Mucosa of descending colon (tissue), 3 donors: ENCODE results near the gene ABHD4. TPM values are rescaled to one million over a fixed set of nuclear protein-coding genes. Genes with fewer than 3 reads are reported as not detected.

Experiments
- ATAC-seq: fragments of 200-7000 bp; cut with Tn5 transposase; one replicate; pipeline ENCODE4 v1.9.1; 2020; ENCODE audit warnings: mild to moderate bottlenecking, moderate library complexity
- DNase-seq, 3 donors: peaks; one replicate each; pipeline ENCODE4 v3.0.0-alpha.2; 2020
- H3K36me3 ChIP-seq: fragments of 200-600 bp; one replicate; pipeline ENCODE4 v1.8.0; 2021; ENCODE audit warnings: low read depth, mild to moderate bottlenecking
- H3K4me1 ChIP-seq: fragments of 200-600 bp; one replicate; pipeline ENCODE4 v1.8.0; 2021; ENCODE audit warnings: low read depth, mild to moderate bottlenecking
- H3K4me3 ChIP-seq: fragments of 200-600 bp; one replicate; pipeline ENCODE4 v1.8.0; 2021; ENCODE audit warnings: mild to moderate bottlenecking
- H3K9me3 ChIP-seq: fragments of 200-600 bp; one replicate; pipeline ENCODE4 v1.8.0; 2021; ENCODE audit warnings: mild to moderate bottlenecking
- intact Hi-C, 2 donors: fragments of 100-400 bp; cut with DNase I in 1 of 2; cut with micrococcal nuclease in 1 of 2; formaldehyde crosslinking; loops; one replicate each; pipeline versions ENCODE4 v1.11.0 to v1.11.1; 2022; cut with DNase I, micrococcal nuclease
- total RNA-seq, 3 donors: library from RNA; stranded (reverse); fragmentation: NEBNext Ultra II Directional in 2 of 3; extraction: Animal tissue kit (Norgen Biotek cat#: 25700) in 2 of 3; gene quantifications; one replicate each; pipeline versions ENCODE4 v1.2.1 to v1.2.4, GENCODE V29; 2021 to 2023
- TF ChIP-seq, protein P1 (sequence below): fragments of 200-600 bp; IDR thresholded peaks from one replicate; pipeline ENCODE4 v1.8.0; 2022; ENCODE audit warnings: antibody characterized with exemption, mild to moderate bottlenecking
- donor health status: DM: no; HTN: no; CAD: no; lungs with moderate emphysema.
- donor health status: DM: no; HTN: no; CAD: no.
- donor health status: DM: no; HTN: yes; CAD: no.

ABHD4 gene
- total RNA-seq, 3 donors from 2014 or later: 19.3 to 28.4 (median 26.3) TPM

DNA sequence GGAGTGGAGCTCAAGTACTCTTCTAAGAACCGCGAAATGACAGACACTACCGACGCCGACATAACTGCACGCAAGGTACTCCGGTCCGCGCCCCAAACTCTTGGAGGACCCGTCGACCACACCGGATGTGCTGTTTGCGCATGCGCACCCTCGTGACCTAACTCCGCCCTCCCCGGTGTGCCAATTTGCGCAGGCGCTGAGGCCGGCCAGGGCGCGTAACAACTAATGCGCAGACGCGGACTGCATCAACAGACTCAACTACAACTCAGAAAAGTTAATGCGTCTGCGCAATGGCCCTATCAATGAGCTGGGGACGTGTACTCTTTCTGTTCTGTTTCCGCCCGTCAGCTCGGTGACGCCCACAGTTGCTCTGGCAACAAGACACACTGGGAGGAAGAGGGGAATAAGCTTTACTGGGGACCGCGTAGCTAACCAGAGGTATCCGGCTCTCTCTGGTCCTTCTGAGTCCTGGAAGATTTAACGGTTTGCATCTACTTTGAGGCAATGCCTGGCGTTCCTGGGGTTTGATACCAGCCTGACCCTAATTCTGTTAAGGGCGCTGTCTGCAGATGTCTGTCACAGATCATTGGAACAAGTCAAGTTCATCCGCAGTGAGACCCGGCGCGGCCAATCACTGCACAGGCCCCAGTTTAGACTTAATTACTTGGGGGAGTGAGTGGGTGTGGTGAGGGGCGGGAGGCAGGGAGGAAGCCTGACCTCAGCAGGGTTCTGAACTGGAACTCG lies 8.8 kb upstream of the ABHD4 start, which contains the start of gene DAD1:
DAD1 (minus strand) TSS at position 129 of the 744 bp plus-strand sequence; CDS start at position 62, 67 bp downstream.
- peak; percentile 97 for ATAC-seq
- intact Hi-C loops: no loop called here
- TF ChIP-seq, protein P1, sequence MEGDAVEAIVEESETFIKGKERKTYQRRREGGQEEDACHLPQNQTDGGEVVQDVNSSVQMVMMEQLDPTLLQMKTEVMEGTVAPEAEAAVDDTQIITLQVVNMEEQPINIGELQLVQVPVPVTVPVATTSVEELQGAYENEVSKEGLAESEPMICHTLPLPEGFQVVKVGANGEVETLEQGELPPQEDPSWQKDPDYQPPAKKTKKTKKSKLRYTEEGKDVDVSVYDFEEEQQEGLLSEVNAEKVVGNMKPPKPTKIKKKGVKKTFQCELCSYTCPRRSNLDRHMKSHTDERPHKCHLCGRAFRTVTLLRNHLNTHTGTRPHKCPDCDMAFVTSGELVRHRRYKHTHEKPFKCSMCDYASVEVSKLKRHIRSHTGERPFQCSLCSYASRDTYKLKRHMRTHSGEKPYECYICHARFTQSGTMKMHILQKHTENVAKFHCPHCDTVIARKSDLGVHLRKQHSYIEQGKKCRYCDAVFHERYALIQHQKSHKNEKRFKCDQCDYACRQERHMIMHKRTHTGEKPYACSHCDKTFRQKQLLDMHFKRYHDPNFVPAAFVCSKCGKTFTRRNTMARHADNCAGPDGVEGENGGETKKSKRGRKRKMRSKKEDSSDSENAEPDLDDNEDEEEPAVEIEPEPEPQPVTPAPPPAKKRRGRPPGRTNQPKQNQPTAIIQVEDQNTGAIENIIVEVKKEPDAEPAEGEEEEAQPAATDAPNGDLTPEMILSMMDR: peak; percentile 34
- Histone ChIP-seq H3K36me3 (no peaks in the 10 kb centered on the region), H3K4me3 (peak within 1 kb of the TSS; percentile 52), H3K9me3 (no peaks in the 10 kb centered on the region), H3K4me1 (peaks cover 23% of the 10 kb centered on the region)
- DNase-seq: peak; percentile 99 to 100 (median 99)

GRCh38 chr14:22593189-22593588 lies 4.9 kb upstream of the ABHD4 start:
- intact Hi-C loops: no loop called here

DNA sequence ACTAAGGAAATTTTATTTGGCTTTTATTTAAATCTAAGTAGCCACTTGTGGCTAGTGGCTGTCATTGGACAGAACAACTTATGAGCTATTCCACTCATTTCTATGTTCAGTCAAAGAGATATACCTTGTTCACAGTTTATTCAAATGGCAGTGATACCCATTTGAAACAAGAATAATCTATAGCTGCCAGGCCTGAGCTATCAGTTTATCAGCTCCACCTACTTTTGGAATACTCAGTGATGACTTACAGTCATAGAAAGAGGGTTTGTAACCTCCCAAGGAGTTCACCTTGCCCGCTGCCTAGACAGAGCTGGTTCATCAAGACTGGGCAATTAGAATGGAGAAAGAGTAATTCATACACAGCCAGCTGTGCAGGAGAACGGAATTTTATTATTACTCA lies 4.5 kb upstream of the ABHD4 start:
- no peak for DNase-seq
- H3K4me1 ChIP-seq: peaks cover 13% of the 10 kb centered on the region
- ATAC-seq: no peak
- intact Hi-C loops: no loop called here
- no peaks in the 10 kb centered on the region for H3K9me3 ChIP-seq
- no peaks in the 10 kb centered on the region for H3K36me3 ChIP-seq
- no peak overlapping the region for H3K4me3 ChIP-seq
- TF ChIP-seq, protein P1: no peak

More at GRCh38 chr14:22593189-22593588, 4.9 kb upstream of the ABHD4 start:
- ATAC-seq: no peak
- Histone ChIP-seq H3K4me3 (no peak overlapping the region), H3K36me3 (no peaks in the 10 kb centered on the region), H3K9me3 (no peaks in the 10 kb centered on the region), H3K4me1 (peaks cover 16% of the 10 kb centered on the region)
- no peak for DNase-seq
- TF ChIP-seq, protein P1: no peak

GRCh38 chr14:22594156-22594716 lies 3.9 kb upstream of the ABHD4 start:
- no peak for ATAC-seq
- intact Hi-C loops: no loop called here

GRCh38 chr14:22596354-22596879 lies 1.7 kb upstream of the ABHD4 start:
- Histone ChIP-seq H3K4me3 (no peak overlapping the region), H3K36me3 (no peaks in the 10 kb centered on the region), H3K9me3 (no peaks in the 10 kb centered on the region), H3K4me1 (peaks cover 20% of the 10 kb centered on the region)
- TF ChIP-seq, protein P1: no peak
- no peak for ATAC-seq
- intact Hi-C loops: no loop called here
- DNase-seq: no peak

More at GRCh38 chr14:22594156-22594716, 3.9 kb upstream of the ABHD4 start:
- peak in 1 of 3 donors; percentile 34 for DNase-seq
- Histone ChIP-seq H3K9me3 (no peaks in the 10 kb centered on the region), H3K36me3 (no peaks in the 10 kb centered on the region), H3K4me3 (no peak overlapping the region), H3K4me1 (peaks cover 18% of the 10 kb centered on the region)
- TF ChIP-seq, protein P1: no peak
